Raji (cell line): ENCODE data around the gene ELN.

Source experiments
- POLR2A ChIP-seq: IDR thresholded peaks from 2 replicates; pipeline ENCODE4 v1.6.1; 2011; ENCODE audit warnings: low read depth, low read length, control low read depth; ENCODE audit not compliant: insufficient read depth

ELN gene

GRCh38 chr7:74027683-74028320, at the start of gene ELN:
Gene ELN (plus strand): TSS chr7:74028173. CDS start chr7:74028188, 15 bp downstream.
- no peak for TF ChIP-seq POLR2A

- TF ChIP-seq POLR2A = no peak
These were observed 49.1 kb upstream of the ELN start for GRCh38 chr7:73978661-73979563.

GRCh38 chr7:73980206-73980605, 47.8 kb upstream of the ELN start:
- no peak for TF ChIP-seq POLR2A

- no peak for TF ChIP-seq POLR2A
These were observed 46.0 kb upstream of the ELN start for GRCh38 chr7:73981933-73982332.

- no peak for TF ChIP-seq POLR2A
These were observed 44.4 kb upstream of the ELN start for GRCh38 chr7:73983437-73984164.

- no peak for TF ChIP-seq POLR2A
These were observed 43.3 kb upstream of the ELN start for GRCh38 chr7:73984481-73985205.

- no peak for TF ChIP-seq POLR2A
These were observed 42.2 kb upstream of the ELN start for GRCh38 chr7:73985737-73986141.

GRCh38 chr7:73986158-73986631, 41.8 kb upstream of the ELN start:
- TF ChIP-seq POLR2A = no peak

GRCh38 chr7:73987298-73987697, 40.7 kb upstream of the ELN start:
- TF ChIP-seq POLR2A = no peak

GRCh38 chr7:73988197-73988596, 39.8 kb upstream of the ELN start:
- TF ChIP-seq POLR2A = no peak

- TF ChIP-seq POLR2A = no peak
These were observed 36.4 kb upstream of the ELN start for GRCh38 chr7:73991522-73992100.

- TF ChIP-seq POLR2A = no peak
These were observed 35.8 kb upstream of the ELN start for GRCh38 chr7:73992101-73992562.

- no peak for TF ChIP-seq POLR2A
These were observed 34.0 kb upstream of the ELN start for GRCh38 chr7:73994023-73994422.

- no peak for TF ChIP-seq POLR2A
These were observed 33.2 kb upstream of the ELN start for GRCh38 chr7:73994761-73995160.
